Sciatic nerve (tissue), 2 donors: ENCODE results near the gene CEP112. TPM values are rescaled to one million over a fixed set of nuclear protein-coding genes. Genes with fewer than 3 reads are reported as not detected.
"Not testable (repeated sequence)": the region's sequence is repeated elsewhere in the genome, so short reads cannot be mapped to it uniquely, and the experiment has no call there.

Source experiments
- ATAC-seq: fragments of 200-7000 bp; cut with Tn5 transposase; one replicate; pipeline ENCODE4 v1.9.1; 2020; ENCODE audit warnings: mild to moderate bottlenecking, moderate library complexity
- DNase-seq: peaks from one replicate; pipeline ENCODE4 v3.0.0-alpha.2; 2020; ENCODE audit warnings: low spot score
- intact Hi-C: fragments of 100-400 bp; cut with DNase I; formaldehyde crosslinking; loops from one replicate; pipeline ENCODE4 v1.14.2; 2022
- total RNA-seq: library from RNA; stranded (reverse); fragmentation: NEBNext Ultra II Directional; extraction: Animal tissue kit (Norgen Biotek cat#: 25700); gene quantifications from one replicate; pipeline ENCODE4 v1.2.1, GENCODE V29; 2021
- donor health status: DM: no; HTN: no; CAD: no.
- donor health status: DM: no; HTN: no; CAD: no.

CEP112 gene
- total RNA-seq, 1 donor from 2014 or later, result 64.9 TPM

DNA sequence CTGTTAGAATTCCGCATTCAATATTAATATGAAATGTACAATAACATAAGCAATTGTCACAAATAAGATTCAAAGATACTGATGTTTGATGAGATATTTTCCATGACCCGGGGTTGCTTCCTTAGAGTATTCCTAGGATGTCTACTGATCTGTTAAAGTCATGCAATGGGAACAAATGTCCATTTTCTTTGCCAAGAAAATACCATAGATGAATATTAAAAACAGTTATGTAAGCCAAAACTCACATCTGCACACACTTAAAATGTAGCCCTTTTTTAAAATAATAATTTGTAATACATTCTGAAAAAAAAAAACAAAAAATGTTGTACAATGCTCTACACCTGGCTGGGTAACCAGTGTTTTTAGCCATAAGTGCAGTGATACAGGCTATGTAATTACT, 371.1 kb downstream of the CEP112 start:
- no peak for DNase-seq
- intact Hi-C loops, result no loop called here

DNA sequence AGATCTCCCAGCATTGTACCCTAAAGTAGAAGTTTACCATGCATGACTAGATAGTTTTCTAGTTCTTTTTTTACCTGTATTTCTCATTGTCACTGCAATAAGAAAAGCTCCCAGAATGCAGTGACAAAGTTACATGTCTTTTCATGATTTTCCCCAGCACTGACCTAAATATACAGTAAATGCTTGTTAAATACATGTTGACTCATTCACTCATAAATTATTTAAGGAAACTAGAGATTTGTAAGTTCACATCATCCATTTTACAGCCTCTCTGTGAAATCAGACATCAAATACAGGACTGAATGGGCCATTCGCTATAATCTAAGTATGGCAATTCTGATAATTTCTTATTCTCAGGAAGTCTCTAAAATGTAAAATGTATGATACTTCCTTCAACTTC, 371.6 kb downstream of the CEP112 start:
- intact Hi-C loops, result no loop called here
- no peak for ATAC-seq

More for the DNA sequence above, 371.1 kb downstream of the CEP112 start:
- ATAC-seq, result peak; percentile 30

GRCh38 chr17:65819810-65820209, 372.1 kb downstream of the CEP112 start:
- no peak for ATAC-seq
- intact Hi-C loops, result no loop called here
- DNase-seq, result no peak

More for the DNA sequence above, 371.6 kb downstream of the CEP112 start:
- no peak for DNase-seq

DNA sequence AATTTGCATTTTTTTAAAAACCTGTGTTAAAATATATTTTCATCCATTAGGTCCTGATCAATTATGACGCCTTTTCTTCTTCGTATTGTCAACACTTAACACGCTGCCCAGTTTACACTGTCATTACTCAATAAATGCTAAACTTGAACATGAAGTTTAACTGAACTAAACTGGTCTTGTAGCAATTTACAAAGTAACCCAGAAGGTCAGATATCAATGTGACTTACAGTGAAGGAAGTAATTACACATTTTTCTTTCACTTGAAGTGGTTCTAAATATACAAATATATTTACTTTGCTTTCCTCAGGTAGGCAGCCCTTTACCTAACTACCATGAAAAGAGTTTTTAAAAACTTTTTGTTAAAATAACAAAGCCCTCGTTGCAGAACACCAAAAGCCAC, 374.0 kb downstream of the CEP112 start:
- intact Hi-C loops, result no loop called here
- DNase-seq, result no peak
- ATAC-seq, result no peak

DNA sequence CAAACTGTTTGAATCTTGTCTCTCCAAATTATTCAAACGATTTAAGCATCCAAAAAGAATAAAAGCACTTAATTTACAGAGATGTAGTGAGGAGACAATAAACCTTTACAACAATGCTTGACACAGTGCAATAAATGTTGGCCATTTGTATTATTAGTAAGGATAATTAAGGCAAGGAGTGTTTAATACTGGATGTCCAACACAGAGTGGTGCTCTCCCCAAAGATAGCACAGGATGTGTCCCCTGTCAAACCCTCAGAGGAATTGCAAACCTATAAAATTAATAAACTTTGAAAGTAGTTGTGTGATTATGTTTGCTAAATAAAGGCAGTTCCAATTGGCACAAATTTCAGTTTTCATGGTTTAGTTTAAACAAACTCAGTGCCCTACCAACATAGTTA, 377.5 kb downstream of the CEP112 start:
- DNase-seq, result no peak
- no peak for ATAC-seq
- intact Hi-C loops, result no loop called here

DNA sequence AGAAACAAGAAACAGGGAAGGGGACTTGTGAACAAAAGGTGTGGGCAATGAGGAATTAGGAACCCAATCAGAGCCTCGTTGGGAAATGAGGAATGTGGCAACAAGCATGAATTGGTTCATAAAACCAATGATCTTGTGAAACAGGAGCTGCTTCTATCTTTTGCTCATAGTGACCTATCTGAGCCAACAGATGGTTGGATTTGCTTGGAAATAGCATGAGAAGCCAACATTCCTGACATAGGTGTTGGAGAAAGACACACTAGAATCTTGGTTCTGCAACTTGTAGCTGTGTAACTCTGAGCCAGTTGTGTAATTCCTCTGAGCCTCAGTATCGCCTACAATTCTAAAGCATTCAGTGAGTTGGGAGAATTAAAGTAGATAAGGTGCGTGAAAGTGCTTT, 378.6 kb downstream of the CEP112 start:
- DNase-seq (no peak), ATAC-seq (no peak)
- intact Hi-C loops, result no loop called here

GRCh38 chr17:65811043-65811442, 380.9 kb downstream of the CEP112 start:
- ATAC-seq (no peak), DNase-seq (no peak)
- intact Hi-C loops, result no loop called here

DNA sequence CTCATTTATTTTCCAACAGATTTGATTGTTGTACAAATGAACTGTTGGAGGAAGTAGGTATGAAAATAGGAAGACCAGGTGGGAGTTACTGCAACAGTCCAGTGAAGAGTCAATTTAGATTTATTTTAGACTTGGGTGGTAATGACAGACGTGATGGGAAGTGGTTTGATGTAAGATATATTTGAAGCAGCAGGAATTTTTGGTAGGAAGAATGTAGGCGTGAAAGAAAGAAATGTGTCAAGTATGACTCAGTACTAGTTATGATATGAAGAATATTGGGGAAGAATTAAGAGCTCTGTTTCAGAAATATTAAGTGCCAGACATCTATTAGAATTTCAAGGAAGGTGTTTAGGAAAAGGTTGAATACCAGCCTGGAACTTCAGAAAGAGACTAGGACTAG, 382.6 kb downstream of the CEP112 start:
- intact Hi-C loops, result no loop called here
- DNase-seq (no peak), ATAC-seq (no peak)

- ATAC-seq, intact Hi-C loops, DNase-seq: not testable (repeated sequence)
These were observed 383.4 kb downstream of the CEP112 start for GRCh38 chr17:65808566-65808965.

GRCh38 chr17:65807361-65807760, 384.6 kb downstream of the CEP112 start:
- intact Hi-C loops, result no loop called here
- no peak for DNase-seq
- no peak for ATAC-seq

GRCh38 chr17:65801513-65801912, 390.4 kb downstream of the CEP112 start:
- ATAC-seq, result no peak
- intact Hi-C loops, result no loop called here
- DNase-seq, result no peak

DNA sequence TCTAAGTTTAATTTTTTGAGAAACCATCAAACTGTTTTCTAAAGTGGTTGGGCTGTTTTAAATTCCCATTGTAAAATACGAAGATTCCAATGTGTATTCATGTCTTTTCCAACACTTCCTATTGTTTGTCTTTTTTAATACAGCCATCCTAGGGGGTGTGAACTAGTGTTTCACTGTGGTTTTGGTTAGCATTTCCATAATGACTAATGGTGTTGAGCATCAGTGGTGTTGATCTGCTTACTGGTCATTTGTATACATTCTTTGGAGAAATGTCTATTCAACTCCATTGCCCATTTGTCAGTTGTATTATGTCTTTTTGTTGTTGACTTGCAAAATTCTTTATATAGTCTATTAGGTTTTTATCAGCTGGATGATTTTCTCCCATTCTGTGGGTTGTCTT, 391.3 kb downstream of the CEP112 start:
- no peak for ATAC-seq
- intact Hi-C loops, result no loop called here

DNA sequence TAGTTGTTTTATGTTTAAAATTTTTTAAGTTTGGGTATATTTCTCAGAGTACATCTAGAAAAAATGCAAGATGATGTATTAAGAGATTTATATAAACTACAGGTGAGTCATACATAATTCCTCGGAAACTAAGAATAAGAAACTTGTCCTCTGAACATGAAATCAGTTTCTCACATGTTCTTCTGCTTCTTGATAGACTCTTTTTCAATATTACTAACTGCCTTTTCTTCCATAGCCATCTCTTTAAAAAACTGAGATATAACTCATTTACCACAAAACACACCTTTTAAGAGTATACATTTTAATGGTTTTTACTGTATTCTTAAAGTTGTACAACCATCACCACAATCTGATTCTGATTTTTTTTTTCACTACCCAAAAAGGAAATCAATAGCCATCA, 392.1 kb downstream of the CEP112 start:
- DNase-seq (no peak), ATAC-seq (no peak)
- intact Hi-C loops, result no loop called here

More for the DNA sequence above, 391.3 kb downstream of the CEP112 start:
- no peak for DNase-seq

DNA sequence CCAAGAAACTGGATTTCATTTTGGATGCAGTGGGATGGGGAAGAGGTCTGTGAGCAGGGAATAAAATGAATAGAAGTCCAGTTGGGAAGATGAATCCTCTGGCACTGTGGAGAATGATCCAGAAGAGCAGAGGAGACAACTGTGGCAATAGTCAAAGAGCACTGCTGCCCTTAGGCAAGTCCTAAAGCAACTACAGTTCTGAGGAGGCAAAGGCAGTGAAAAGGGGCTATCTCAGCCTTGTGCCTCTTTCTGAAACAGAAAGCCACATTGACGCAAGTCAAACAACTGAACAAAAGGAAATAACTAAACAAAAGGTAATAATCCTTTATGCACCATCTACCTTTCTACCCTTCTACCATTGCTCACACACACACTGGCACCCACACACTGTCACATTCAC, 392.5 kb downstream of the CEP112 start:
- DNase-seq (no peak), ATAC-seq (no peak)
- intact Hi-C loops, result no loop called here

- no peak for ATAC-seq
- intact Hi-C loops, result no loop called here
- DNase-seq, result no peak
These were observed 394.1 kb downstream of the CEP112 start for GRCh38 chr17:65797809-65798208.

DNA sequence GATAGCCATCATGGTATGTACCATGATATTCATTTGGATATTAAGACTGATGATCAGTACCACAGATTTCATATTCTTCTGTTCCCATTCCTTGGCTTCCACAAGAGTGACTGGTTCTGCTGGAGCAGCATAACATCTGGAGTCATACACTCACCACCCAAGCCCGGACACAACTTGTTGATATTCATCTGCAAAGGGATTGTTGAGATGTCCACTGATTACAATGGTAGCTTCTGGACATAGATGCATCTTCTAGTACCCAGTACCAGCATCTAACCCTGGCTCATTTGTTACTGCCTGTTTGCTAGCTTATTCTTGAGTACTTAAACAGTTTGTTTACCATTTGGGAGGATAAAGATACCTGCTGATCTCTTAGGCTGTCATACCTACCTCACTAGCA, 394.8 kb downstream of the CEP112 start:
- intact Hi-C loops, result no loop called here
- no peak for ATAC-seq
- no peak for DNase-seq

DNA sequence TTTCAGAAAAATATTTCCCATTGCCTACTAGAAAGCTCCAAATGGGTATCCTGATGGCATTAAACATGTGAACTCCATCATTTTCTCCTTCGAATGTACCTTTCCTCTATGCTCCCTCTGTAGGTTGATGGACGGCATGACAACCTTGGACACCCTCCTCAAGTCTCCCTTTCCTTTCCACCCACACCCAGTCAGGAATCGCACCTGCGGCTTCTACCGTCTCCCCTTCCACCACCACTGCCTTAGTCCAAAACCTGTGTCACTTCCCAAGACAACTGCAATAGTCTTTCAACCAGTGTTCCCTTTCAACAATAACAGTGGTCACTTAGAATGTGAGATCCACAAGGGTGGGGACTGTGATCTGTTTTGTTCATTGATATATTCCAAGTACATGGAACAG, 397.4 kb downstream of the CEP112 start:
- intact Hi-C loops, result no loop called here
- ATAC-seq (no peak), DNase-seq (no peak)

GRCh38 chr17:65790241-65790640, 401.7 kb downstream of the CEP112 start:
- DNase-seq (no peak), ATAC-seq (no peak)
- intact Hi-C loops, result no loop called here

- ATAC-seq (no peak), DNase-seq (no peak)
- intact Hi-C loops, result no loop called here
These were observed 404.4 kb downstream of the CEP112 start for GRCh38 chr17:65787503-65787902.

DNA sequence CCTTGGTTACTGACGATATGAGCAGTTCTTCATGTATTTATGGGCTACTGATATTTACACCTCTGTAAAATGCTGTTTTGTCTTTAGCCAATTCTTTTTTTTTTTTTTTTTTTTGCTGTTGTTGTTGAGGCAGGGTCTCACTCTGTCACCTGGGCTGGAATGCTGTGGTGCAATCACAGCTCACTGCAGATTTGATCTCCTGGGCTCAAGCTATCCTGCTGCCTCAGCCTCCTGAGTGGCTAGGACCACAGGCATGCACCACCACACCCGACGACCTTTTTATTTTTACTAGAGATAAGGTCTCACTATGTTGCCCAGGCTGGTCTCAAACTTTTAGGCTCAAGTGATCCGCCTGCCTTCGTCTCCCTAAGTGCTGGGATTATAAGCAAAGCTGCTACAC, 405.5 kb downstream of the CEP112 start:
- intact Hi-C loops, result no loop called here
- no peak for ATAC-seq

DNA sequence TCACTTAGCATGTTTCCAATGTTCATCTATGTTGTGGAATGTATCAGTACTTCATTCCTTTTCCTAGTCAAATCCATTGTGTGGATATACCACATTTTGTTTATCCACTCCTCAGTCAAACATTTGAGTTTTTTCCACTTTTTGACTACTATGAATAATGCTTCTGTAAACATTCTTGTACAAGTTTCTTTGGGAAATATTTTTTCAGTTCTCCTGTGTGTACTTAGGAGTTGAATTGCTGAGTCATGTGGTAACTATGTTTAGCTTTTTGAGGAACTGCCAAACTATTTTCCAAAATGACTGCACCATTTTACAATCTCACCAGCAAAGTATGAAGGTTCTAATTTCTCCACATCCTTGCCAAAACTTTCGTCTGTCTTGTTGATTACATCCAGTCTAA, 406.8 kb downstream of the CEP112 start:
- DNase-seq (no peak), ATAC-seq (peak; percentile 93)
- intact Hi-C loops, result no loop called here

More for the DNA sequence above, 405.5 kb downstream of the CEP112 start:
- DNase-seq, result no peak

GRCh38 chr17:65783845-65784334, 408.0 kb downstream of the CEP112 start:
- DNase-seq (no peak), ATAC-seq (peak; percentile 48)

More at GRCh38 chr17:65783845-65784334, 408.0 kb downstream of the CEP112 start:
- intact Hi-C loops, result no loop called here
